Measurements from ENCODE around the gene VWDE.

DNA sequence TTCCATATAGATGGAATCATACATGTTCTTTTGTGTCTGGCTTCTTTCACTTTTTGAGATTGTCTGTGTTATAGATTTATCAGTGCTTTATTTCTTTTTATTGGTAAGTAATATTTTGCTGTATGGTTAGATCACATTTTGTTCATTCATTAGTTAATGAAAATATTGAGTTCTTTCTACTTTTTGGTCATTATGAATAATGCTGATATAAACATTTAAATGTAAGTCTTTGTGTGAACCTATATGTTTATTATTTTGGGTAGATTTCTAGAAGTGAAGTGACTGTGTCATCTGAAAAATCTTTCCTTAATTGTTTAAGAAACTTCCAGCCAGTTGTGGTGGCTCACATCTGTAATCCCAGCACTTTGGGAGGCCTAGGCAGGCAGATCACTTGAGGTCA lies 11.4 kb upstream of the VWDE start:
- TF ChIP-seq EZH2 (optimal IDR thresholded peaks at IDR 0.05; ENCODE audit: low read depth, low read length) (no peak), EZH2phosphoT487 (IDR thresholded peaks at IDR 0.05; ENCODE audit: low read length) (no peak)
- TF ChIP-seq, protein P1, sequence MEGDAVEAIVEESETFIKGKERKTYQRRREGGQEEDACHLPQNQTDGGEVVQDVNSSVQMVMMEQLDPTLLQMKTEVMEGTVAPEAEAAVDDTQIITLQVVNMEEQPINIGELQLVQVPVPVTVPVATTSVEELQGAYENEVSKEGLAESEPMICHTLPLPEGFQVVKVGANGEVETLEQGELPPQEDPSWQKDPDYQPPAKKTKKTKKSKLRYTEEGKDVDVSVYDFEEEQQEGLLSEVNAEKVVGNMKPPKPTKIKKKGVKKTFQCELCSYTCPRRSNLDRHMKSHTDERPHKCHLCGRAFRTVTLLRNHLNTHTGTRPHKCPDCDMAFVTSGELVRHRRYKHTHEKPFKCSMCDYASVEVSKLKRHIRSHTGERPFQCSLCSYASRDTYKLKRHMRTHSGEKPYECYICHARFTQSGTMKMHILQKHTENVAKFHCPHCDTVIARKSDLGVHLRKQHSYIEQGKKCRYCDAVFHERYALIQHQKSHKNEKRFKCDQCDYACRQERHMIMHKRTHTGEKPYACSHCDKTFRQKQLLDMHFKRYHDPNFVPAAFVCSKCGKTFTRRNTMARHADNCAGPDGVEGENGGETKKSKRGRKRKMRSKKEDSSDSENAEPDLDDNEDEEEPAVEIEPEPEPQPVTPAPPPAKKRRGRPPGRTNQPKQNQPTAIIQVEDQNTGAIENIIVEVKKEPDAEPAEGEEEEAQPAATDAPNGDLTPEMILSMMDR (IDR thresholded peaks at IDR 0.05; ENCODE audit: low read length) = no peak
